Upper lobe of right lung (tissue), 1 donor: ENCODE measurements around the gene UPK1A. TPM values are rescaled to one million over a fixed set of nuclear protein-coding genes. Genes with fewer than 3 reads are reported as not detected.

ENCODE experiments used
- ATAC-seq: fragments of 200-7000 bp; cut with Tn5 transposase; one replicate; pipeline ENCODE4 v1.9.1; 2020; ENCODE audit warnings: mild to moderate bottlenecking, moderate library complexity
- DNase-seq: peaks from one replicate; pipeline ENCODE4 v3.0.0-alpha.2; 2020
- H3K27ac ChIP-seq: fragments of 200-600 bp; one replicate; pipeline ENCODE4 v1.8.0; 2022
- H3K27me3 ChIP-seq: fragments of 200-600 bp; one replicate; pipeline ENCODE4 v1.8.0; 2022; ENCODE audit warnings: mild to moderate bottlenecking
- H3K36me3 ChIP-seq: fragments of 200-600 bp; one replicate; pipeline ENCODE4 v1.8.0; 2022
- H3K4me1 ChIP-seq: fragments of 200-600 bp; one replicate; pipeline ENCODE4 v1.8.0; 2022
- H3K4me3 ChIP-seq: fragments of 200-600 bp; one replicate; pipeline ENCODE4 v1.8.0; 2022; ENCODE audit warnings: mild to moderate bottlenecking
- H3K9me3 ChIP-seq: fragments of 200-600 bp; one replicate; pipeline ENCODE4 v1.8.0; 2022
- CTCF ChIP-seq: fragments of 200-600 bp; IDR thresholded peaks from one replicate; pipeline ENCODE4 v1.8.0; 2022; ENCODE audit warnings: antibody characterized with exemption
- intact Hi-C: fragments of 100-400 bp; cut with DNase I; formaldehyde crosslinking; loops from one replicate; pipeline ENCODE4 v1.11.0; 2022
- total RNA-seq: library from RNA; stranded (reverse); fragmentation: NEBNext Ultra II Directional; extraction: Animal tissue kit (Norgen Biotek cat#: 25700); gene quantifications from one replicate; pipeline ENCODE4 v1.2.1, GENCODE V29; 2021
- donor health status: DM: no; HTN: yes; CAD: no; lungs with severe emphysema.

Gene UPK1A
- total RNA-seq, 1 donor from 2014 or later: not detected

GRCh38 chr19:35665157-35665556 lies 1.2 kb upstream of the UPK1A start:
- Histone ChIP-seq H3K4me3 (no peak overlapping the region), H3K27me3 (no peaks in the 10 kb centered on the region), H3K36me3 (peaks cover 6% of the 10 kb centered on the region), H3K9me3 (no peaks in the 10 kb centered on the region), H3K4me1 (no peaks in the 10 kb centered on the region), H3K27ac (no peak overlapping the region)
- intact Hi-C loops: no loop called here
- no peak for ATAC-seq
- DNase-seq: no peak
- no peak for TF ChIP-seq CTCF

GRCh38 chr19:35665604-35666003 lies 713 bp upstream of the UPK1A start:
- Histone ChIP-seq H3K4me3 (no peak overlapping the region), H3K9me3 (no peaks in the 10 kb centered on the region), H3K27me3 (no peaks in the 10 kb centered on the region), H3K4me1 (no peaks in the 10 kb centered on the region), H3K27ac (no peak overlapping the region), H3K36me3 (peaks cover 6% of the 10 kb centered on the region)
- TF ChIP-seq CTCF: no peak
- DNase-seq: no peak
- ATAC-seq: no peak
- intact Hi-C loops: no loop called here

GRCh38 chr19:35669566-35669965 lies 3.2 kb downstream of the UPK1A start:
- no peak for DNase-seq

GRCh38 chr19:35669974-35670373 lies 3.7 kb downstream of the UPK1A start:
- intact Hi-C loops: no loop called here
- ATAC-seq (no peak), DNase-seq (no peak)
- Histone ChIP-seq H3K4me1 (no peaks in the 10 kb centered on the region), H3K27me3 (peaks cover 13% of the 10 kb centered on the region), H3K9me3 (no peaks in the 10 kb centered on the region), H3K4me3 (no peak overlapping the region), H3K36me3 (no peaks in the 10 kb centered on the region), H3K27ac (no peak overlapping the region)
- TF ChIP-seq CTCF: no peak

More at GRCh38 chr19:35669566-35669965, 3.2 kb downstream of the UPK1A start:
- ATAC-seq: no peak
- Histone ChIP-seq H3K36me3 (no peaks in the 10 kb centered on the region), H3K27me3 (peaks cover 13% of the 10 kb centered on the region), H3K4me1 (no peaks in the 10 kb centered on the region), H3K27ac (no peak overlapping the region), H3K4me3 (no peak overlapping the region), H3K9me3 (no peaks in the 10 kb centered on the region)
- intact Hi-C loops: no loop called here
- no peak for TF ChIP-seq CTCF

- Histone ChIP-seq H3K27me3 (peaks cover 13% of the 10 kb centered on the region), H3K9me3 (no peaks in the 10 kb centered on the region), H3K4me3 (no peak overlapping the region), H3K27ac (no peak overlapping the region), H3K36me3 (no peaks in the 10 kb centered on the region), H3K4me1 (no peaks in the 10 kb centered on the region)
- ATAC-seq (no peak), DNase-seq (no peak)
- intact Hi-C loops: no loop called here
- no peak for TF ChIP-seq CTCF
Observed at GRCh38 chr19:35670686-35671085, 4.4 kb downstream of the UPK1A start.

GRCh38 chr19:35671818-35672217 lies 5.5 kb downstream of the UPK1A start:
- Histone ChIP-seq H3K36me3 (no peaks in the 10 kb centered on the region), H3K9me3 (no peaks in the 10 kb centered on the region), H3K4me3 (no peak overlapping the region), H3K4me1 (no peaks in the 10 kb centered on the region), H3K27ac (no peak overlapping the region), H3K27me3 (peaks cover 13% of the 10 kb centered on the region)
- DNase-seq (no peak), ATAC-seq (no peak)
- intact Hi-C loops: no loop called here
- no peak for TF ChIP-seq CTCF
